SK-N-SH (cell line): Measurements from ENCODE around the gene CHGA.

Experiments
- CHD2 ChIP-seq: fragments of 150-350 bp; IDR thresholded peaks from 2 replicates; pipeline ENCODE4 v1.6.1; 2018; ENCODE audit warnings: low read length; ENCODE audit not compliant: partially characterized antibody
- ELF1 ChIP-seq: IDR thresholded peaks from 2 replicates; pipeline ENCODE4 v1.4.0; 2012
- EZH2phosphoT487 ChIP-seq: fragments of 200-600 bp; sonication (generic); IDR thresholded peaks from 2 replicates; pipeline ENCODE4 v1.6.1; 2017; ENCODE audit warnings: low read depth, mixed run types, mild to moderate bottlenecking, antibody characterized with exemption, moderate library complexity, borderline replicate concordance
- FOXJ3 ChIP-seq: sonication (generic); formaldehyde crosslinking; IDR thresholded peaks from 2 replicates; pipeline ENCODE4 v1.5.1; 2020; ENCODE audit warnings: mild to moderate bottlenecking, missing genetic modification reagents
- GABPA ChIP-seq: IDR thresholded peaks from 2 replicates; pipeline ENCODE4 v1.4.0; 2012; ENCODE audit warnings: low read depth, mild to moderate bottlenecking
- GATA2 ChIP-seq: sonication (generic); formaldehyde crosslinking; IDR thresholded peaks from 2 replicates; pipeline ENCODE4 v1.5.0; 2020; ENCODE audit warnings: mild to moderate bottlenecking, missing genetic modification reagents
- JUND ChIP-seq: IDR thresholded peaks from 2 replicates; pipeline ENCODE4 v1.4.0; 2012
- POLR2AphosphoS5 ChIP-seq: IDR thresholded peaks from 2 replicates; pipeline ENCODE4 v1.6.1; 2012; ENCODE audit warnings: low read depth, low read length
- TCF12 ChIP-seq: IDR thresholded peaks from 2 replicates; pipeline ENCODE4 v1.4.0; 2012
- USF1 ChIP-seq: IDR thresholded peaks from 2 replicates; pipeline ENCODE4 v1.4.0; 2012; ENCODE audit warnings: low read depth, borderline replicate concordance
- YY1 ChIP-seq: IDR thresholded peaks from 2 replicates; pipeline ENCODE4 v1.4.0; 2012; ENCODE audit warnings: low read depth, mild to moderate bottlenecking
- TF ChIP-seq, protein P1 (sequence below): fragments of 200-600 bp; sonication (generic); IDR thresholded peaks from 2 replicates; pipeline ENCODE4 v1.6.1; 2017; ENCODE audit warnings: antibody characterized with exemption, mild to moderate bottlenecking, moderate library complexity
- TF ChIP-seq, protein P2 (sequence below): IDR thresholded peaks from 2 replicates; pipeline ENCODE4 v1.6.1; 2012; ENCODE audit warnings: mild to moderate bottlenecking, low read depth, low read length, moderate library complexity
- TF ChIP-seq, protein P3 (sequence below): IDR thresholded peaks from 2 replicates; pipeline ENCODE4 v1.4.0; 2012; ENCODE audit warnings: low read depth, borderline replicate concordance

- TF ChIP-seq FOXJ3 (CRISPR knock-in tag), result no peak
- no peak for TF ChIP-seq CHD2
- no peak for TF ChIP-seq GABPA
- TF ChIP-seq, protein P1, sequence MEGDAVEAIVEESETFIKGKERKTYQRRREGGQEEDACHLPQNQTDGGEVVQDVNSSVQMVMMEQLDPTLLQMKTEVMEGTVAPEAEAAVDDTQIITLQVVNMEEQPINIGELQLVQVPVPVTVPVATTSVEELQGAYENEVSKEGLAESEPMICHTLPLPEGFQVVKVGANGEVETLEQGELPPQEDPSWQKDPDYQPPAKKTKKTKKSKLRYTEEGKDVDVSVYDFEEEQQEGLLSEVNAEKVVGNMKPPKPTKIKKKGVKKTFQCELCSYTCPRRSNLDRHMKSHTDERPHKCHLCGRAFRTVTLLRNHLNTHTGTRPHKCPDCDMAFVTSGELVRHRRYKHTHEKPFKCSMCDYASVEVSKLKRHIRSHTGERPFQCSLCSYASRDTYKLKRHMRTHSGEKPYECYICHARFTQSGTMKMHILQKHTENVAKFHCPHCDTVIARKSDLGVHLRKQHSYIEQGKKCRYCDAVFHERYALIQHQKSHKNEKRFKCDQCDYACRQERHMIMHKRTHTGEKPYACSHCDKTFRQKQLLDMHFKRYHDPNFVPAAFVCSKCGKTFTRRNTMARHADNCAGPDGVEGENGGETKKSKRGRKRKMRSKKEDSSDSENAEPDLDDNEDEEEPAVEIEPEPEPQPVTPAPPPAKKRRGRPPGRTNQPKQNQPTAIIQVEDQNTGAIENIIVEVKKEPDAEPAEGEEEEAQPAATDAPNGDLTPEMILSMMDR, result no peak
- no peak for TF ChIP-seq TCF12
- TF ChIP-seq USF1, result no peak
- no peak for TF ChIP-seq POLR2AphosphoS5
- TF ChIP-seq, protein P2, sequence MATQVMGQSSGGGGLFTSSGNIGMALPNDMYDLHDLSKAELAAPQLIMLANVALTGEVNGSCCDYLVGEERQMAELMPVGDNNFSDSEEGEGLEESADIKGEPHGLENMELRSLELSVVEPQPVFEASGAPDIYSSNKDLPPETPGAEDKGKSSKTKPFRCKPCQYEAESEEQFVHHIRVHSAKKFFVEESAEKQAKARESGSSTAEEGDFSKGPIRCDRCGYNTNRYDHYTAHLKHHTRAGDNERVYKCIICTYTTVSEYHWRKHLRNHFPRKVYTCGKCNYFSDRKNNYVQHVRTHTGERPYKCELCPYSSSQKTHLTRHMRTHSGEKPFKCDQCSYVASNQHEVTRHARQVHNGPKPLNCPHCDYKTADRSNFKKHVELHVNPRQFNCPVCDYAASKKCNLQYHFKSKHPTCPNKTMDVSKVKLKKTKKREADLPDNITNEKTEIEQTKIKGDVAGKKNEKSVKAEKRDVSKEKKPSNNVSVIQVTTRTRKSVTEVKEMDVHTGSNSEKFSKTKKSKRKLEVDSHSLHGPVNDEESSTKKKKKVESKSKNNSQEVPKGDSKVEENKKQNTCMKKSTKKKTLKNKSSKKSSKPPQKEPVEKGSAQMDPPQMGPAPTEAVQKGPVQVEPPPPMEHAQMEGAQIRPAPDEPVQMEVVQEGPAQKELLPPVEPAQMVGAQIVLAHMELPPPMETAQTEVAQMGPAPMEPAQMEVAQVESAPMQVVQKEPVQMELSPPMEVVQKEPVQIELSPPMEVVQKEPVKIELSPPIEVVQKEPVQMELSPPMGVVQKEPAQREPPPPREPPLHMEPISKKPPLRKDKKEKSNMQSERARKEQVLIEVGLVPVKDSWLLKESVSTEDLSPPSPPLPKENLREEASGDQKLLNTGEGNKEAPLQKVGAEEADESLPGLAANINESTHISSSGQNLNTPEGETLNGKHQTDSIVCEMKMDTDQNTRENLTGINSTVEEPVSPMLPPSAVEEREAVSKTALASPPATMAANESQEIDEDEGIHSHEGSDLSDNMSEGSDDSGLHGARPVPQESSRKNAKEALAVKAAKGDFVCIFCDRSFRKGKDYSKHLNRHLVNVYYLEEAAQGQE, result no peak
- TF ChIP-seq, protein P3, sequence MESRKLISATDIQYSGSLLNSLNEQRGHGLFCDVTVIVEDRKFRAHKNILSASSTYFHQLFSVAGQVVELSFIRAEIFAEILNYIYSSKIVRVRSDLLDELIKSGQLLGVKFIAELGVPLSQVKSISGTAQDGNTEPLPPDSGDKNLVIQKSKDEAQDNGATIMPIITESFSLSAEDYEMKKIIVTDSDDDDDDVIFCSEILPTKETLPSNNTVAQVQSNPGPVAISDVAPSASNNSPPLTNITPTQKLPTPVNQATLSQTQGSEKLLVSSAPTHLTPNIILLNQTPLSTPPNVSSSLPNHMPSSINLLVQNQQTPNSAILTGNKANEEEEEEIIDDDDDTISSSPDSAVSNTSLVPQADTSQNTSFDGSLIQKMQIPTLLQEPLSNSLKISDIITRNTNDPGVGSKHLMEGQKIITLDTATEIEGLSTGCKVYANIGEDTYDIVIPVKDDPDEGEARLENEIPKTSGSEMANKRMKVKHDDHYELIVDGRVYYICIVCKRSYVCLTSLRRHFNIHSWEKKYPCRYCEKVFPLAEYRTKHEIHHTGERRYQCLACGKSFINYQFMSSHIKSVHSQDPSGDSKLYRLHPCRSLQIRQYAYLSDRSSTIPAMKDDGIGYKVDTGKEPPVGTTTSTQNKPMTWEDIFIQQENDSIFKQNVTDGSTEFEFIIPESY, result no peak
- TF ChIP-seq JUND, result no peak
- no peak for TF ChIP-seq EZH2phosphoT487
- TF ChIP-seq GATA2 (CRISPR knock-in tag), result no peak
- no peak for TF ChIP-seq ELF1
- no peak for TF ChIP-seq YY1
These were observed 18.6 kb downstream of the CHGA start for GRCh38 chr14:92941531-92941930.
